T-helper 2 cell (primary cell): ENCODE measurements around the gene TCHHL1.

ENCODE experiments used
- DNase-seq, 5 experiments: peaks; one replicate each; pipeline versions ENCODE4 v3.0.0 to v3.0.0-alpha.2; 2012 to 2022
- total RNA-seq, 2 donors: gene quantifications; one replicate each; lab custom pipeline; 2026; lab: John Stamatoyannopoulos, UW

The TCHHL1 gene
- 0 reads per million in 2 donors for total RNA-seq

DNA sequence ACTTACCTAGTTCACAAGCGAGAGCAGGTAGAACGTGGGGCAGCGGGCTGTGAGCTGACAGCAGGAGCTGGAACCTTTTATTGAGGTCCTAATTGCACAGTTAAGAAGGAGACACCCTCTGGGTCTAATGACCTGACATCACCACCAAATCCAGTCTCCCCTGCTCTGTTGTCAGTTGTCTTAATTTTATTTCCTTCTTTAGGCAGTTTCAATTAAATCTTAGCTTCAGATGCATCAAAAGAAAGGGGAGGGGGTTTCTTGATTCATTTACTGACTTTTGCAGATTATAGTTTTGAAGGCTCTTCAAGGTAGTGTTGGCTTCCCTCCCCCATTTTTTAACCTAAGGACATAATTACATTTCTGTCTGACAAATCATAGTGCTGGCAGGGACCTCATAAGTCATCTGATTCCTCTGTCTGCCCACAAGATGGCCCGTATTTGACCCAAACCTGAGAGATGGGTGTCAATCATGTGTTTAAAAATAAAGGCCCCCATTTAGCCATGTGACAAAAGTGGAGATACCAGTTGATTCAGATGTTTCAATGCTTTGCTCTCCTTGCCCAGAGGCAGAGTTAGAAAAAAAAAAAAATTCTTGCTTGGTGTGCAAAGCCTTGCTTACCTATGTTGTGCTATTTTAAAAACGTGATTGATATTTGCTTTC lies at the start of gene TCHHL1:
Gene TCHHL1 (minus strand): TSS at position 51 of the 661 bp plus-strand sequence. CDS start 921 bp downstream, outside the sequence.
- no peak for DNase-seq

DNA sequence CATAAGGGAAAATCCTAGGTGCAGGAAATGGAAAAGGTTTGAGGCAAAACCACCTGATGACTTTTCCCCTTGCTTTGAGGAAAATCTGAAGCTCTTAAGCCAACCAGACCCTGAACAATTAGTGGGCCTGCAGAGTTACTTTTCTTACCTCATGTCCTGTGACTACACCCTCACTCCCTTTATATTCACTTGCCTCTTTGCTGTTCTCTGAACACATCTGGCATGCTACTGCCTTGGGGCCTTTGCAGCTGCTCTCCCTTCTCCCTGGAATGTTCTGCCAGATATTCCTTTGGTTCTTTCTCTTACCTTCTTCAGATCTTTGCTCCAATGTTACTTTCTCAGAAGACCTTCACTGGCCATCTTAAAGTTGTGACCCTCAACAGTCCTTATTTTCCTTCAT lies 48.4 kb upstream of the TCHHL1 start:
- no peak for DNase-seq

GRCh38 chr1:152130186-152130585 lies 41.3 kb upstream of the TCHHL1 start:
- no peak for DNase-seq

GRCh38 chr1:152127673-152128072 lies 38.8 kb upstream of the TCHHL1 start:
- DNase-seq = no peak

GRCh38 chr1:152125834-152126443 lies 37.1 kb upstream of the TCHHL1 start:
- no peak for DNase-seq

GRCh38 chr1:152118915-152119314 lies 30.1 kb upstream of the TCHHL1 start:
- DNase-seq = no peak

DNA sequence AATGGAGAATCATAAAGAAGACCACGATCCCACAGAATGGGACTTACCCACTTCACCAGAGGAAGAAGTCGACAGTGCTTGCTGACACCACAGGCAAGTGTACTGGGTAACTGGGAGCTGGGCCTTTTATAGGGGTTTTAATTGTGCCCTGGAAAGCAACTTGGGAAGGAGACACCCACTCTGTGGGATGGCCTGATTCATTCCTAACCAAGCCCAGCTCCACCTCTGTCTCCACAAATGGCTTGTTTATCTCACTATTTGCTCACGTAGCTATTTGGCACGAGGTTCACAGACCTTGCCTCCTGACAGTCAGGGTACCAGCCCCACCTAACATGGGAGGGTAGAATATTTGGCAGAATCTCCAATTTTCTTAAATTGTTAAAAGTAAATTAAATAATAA lies 26.5 kb upstream of the TCHHL1 start, which contains the start of gene TCHH:
Gene TCHH (minus strand): TSS at position 101 of the 400 bp plus-strand sequence. CDS start 1,364 bp downstream, outside the sequence.
- no peak for DNase-seq

- DNase-seq = no peak
Measured at GRCh38 chr1:152112885-152113432, 24.1 kb upstream of the TCHHL1 start.

DNA sequence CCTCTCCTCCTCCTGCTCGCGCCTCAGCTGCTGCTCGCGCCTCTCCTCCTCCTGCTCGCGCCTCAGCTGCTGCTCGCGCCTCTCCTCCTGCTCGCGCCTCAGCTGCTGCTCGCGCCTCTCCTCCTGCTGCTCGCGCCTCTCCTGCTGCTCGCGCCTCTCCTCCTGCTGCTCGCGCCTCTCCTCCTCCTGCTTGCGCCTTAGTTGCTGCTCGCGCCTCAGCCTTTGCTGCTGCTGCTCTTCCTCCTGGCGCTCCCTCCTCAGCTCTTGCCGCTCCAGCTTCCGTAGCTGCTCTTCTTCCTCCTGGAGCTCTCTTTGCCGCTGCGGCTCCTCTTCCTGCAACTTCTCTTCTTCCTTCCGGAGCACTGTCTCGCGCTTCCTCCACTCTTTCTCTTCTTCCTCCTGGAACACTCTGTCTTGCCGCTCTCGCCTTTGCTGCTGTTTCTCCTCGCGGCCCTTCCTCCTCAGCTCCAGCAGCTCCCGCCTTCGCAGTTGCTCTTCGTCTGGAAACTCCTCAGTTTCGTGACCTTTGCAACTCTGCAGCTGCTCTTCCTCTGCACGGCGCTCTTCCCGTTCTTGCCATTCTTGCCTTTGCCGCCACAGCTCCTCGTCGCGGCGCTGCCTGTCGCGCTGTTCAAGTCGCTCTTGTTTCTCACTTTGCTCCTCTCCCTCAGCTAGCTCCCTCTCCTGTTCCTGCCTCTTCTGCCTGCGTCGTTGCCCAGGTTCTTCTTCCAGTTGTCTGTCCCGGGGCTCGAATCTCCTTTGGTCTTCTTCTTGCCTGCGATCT lies 23.4 kb upstream of the TCHHL1 start:
- DNase-seq = peak in 1 of 5 experiments; percentile 54

- peak in 1 of 5 experiments; percentile 81 for DNase-seq
Measured at GRCh38 chr1:152111515-152111968, 22.7 kb upstream of the TCHHL1 start.

- peak in 1 of 5 experiments; percentile 71 for DNase-seq
Measured at GRCh38 chr1:152110860-152111514, 22.1 kb upstream of the TCHHL1 start.

DNA sequence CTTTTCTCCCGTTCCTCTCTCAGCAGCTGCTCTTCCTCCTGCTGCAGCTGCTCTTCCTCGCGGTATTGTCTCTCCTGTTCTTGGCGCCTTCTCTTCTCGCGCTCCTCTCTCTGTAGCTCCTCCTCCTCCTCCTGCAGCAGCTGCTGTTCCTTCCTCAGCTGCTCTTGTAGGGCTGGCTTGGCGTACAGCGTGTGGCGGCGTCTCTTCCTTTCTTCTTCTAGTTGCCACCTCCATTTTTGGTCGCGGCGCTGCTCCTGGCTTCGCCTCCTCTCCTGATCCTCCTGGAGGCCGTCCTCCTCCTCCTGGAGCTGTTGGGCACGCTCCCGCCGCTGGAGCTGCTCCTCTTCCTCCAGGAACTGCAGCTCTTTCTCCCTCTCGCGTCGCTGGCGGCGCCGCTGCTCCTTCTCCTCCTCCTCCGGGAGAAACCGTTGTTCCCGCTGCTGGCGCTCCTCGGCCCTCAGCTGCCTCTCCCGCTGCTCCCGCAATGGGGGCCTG lies 21.5 kb upstream of the TCHHL1 start:
- DNase-seq = peak in 1 of 5 experiments; percentile 55

DNA sequence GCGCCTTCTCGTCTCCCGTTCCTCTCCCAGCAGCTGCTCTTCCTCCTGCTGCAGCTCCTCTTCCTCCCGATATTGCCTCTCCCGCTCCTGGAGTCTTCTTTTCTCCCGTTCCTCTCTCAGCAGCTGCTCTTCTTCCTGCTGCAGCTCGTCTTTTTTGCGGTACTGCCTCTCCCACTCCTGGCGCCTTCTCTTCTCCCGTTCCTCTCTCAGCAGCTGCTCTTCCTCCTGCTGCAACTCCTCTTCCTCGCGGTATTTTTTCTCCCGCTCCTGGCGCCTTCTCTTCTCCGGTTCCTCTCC lies 21.1 kb upstream of the TCHHL1 start:
- DNase-seq = no peak

DNA sequence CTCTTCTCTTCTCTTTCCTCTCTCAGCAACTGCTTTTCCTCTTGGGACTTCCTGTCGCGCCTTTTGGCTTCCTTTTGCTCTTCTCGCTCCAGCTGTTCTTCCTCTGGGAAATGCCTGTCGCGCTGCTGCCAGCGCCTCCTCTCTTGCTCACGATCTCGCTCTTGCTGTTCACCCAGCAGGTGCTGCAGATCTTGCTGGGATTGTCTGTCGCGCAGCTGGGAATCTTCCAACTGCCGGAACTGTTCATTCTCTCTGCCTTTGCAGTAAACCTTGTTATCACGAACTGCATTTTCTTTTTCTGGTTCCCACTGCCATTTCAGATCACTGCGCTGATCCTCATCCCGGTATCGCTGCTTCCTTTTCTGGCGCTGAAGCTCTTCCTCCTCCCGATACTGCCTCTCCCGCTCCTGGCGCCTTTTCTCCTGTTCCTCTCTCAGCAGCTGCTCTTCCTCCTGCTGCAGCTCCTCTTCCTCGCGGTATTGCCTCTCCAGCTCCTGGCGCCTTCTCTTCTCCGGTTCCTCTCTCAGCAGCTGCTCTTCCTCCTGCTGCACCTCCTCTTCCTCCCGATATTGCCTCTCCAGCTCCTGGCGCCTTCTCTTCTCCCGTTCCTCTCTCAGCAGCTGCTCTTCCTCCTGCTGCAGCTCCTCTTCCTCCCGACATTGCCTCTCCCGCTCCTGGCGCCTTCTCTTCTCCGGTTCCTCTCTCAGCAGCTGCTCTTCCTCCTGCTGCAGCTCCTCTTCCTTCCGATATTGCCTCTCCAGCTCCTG lies 20.6 kb upstream of the TCHHL1 start:
- DNase-seq = peak in 1 of 5 experiments; percentile 10

DNA sequence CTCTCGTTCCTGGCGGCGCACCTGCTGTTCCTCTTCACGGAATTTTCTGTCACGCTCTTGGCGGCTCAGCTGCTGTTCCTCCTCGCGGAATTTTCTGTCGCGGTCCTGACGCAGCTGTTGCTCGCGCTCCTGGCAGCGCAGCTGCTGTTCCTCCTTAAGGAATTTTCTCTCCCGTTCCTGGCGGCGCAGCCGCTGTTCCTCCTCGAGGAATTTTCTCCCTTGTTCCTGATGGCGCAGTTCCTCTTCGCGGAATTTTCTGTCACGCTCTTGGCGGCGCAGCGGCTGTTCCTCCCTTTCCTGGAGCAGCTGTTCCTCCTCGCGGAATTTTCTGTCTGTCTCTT lies 20.0 kb upstream of the TCHHL1 start:
- DNase-seq = no peak

DNA sequence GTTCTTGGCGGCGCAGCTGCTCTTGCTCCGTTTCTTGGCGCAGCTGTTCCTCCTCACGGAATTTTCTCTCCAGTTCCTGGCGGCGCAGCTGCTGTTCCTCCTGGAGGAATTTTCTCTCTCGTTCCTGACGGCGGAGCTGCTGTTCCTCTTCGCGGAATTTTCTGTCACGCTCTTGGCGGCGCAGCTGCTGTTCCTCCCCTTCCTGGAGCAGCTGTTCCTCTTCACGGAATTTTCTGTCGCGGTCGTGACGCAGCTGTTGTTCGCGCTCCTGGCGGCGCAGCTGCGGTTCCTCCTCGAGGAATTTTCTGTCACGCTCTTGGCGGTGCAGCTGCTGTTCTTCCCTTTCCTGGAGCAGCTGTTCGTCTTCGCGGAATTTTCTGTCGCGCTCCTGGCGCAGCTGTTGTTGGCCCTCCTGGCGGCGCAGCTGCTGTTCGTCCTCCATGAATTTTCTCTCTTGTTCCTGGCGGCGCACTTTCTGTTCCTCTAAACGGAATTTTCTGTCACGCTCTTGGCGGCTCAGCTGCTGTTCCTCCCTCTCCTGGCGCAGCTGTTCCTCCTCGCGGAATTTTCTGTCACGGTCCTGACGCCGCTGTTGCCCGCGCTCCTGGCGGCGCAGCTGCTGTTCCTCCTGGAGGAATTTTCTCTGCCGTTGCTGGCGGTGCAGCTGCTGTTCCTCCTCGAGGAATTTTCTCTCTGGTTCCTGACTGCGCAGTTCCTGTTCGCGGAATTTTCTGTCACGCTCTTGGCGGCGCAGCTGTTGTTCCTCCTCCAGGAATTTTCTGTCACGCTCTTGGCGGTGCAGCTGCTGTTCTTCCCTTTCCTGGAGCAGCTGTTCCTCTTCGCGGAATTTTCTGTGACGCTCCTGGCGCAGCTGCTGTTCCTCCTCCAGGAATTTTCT lies 19.4 kb upstream of the TCHHL1 start:
- DNase-seq = peak in 1 of 5 experiments; percentile 15

DNA sequence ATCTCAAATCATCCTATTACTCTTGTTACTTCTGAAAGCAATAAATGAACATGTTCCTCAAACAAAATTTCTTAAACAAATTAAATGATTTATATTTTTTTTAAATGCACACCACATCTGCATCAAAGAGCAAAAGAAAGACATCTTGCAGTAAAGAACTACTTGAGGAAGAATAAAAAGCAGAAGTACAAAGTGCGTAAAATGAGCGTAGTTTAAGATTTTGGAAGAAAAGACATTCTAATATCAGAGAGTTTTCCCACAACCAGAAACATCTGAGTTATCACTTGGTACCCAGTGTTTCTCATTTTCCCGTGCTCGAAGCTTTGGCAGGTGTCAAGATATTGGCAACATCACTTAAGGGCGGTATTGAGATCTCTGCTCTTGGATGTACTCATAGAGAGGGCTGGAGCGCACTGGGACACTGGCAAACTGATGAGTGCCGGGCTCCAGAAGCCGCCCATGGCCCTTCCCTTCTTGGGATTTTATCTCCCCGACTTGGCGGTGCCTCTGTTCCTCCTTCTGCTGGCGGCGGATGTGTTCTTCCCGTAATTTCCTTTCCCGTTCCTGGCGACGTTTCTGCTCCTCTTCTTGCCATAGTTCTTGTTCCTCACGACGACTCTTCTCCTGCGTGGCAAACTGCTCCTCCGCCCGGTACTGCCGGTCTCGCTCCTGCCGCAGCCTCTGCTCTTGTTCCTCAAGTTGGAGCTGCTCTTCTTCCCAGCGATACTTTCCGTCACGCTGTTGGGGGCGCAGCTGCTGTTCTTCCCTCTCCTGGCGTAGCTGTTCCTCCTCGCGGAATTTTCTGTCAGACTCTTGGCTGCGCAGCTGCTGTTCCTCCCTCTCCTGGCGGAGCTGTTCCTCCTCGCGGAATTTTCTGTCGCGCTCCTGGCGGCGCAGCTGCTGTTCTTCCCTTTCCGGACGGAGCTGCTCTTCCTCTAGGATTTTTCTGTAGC lies 18.4 kb upstream of the TCHHL1 start:
- DNase-seq = no peak

GRCh38 chr1:152104854-152105253 lies 16.0 kb upstream of the TCHHL1 start:
- no peak for DNase-seq

GRCh38 chr1:152096931-152097330 lies 8.1 kb upstream of the TCHHL1 start:
- no peak for DNase-seq

- DNase-seq = no peak
Measured at GRCh38 chr1:152086760-152087159, 2.1 kb downstream of the TCHHL1 start.
